Left kidney (tissue), 2 donors: ENCODE data around the gene LHFPL5. TPM values are rescaled to one million over a fixed set of nuclear protein-coding genes. Genes with fewer than 3 reads are reported as not detected.

ENCODE experiments used
- DNase-seq: peaks from one replicate; pipeline ENCODE4 v3.0.0-alpha.2; 2013
- polyA plus RNA-seq: library from polyadenylated mRNA; unstranded; fragments of 120-200 nt; gene quantifications from one replicate; pipeline ENCODE4 v1.2.1, GENCODE V29; 2013; ENCODE audit not compliant: insufficient read length

Gene LHFPL5
- polyA plus RNA-seq, 1 donor = not detected

DNA sequence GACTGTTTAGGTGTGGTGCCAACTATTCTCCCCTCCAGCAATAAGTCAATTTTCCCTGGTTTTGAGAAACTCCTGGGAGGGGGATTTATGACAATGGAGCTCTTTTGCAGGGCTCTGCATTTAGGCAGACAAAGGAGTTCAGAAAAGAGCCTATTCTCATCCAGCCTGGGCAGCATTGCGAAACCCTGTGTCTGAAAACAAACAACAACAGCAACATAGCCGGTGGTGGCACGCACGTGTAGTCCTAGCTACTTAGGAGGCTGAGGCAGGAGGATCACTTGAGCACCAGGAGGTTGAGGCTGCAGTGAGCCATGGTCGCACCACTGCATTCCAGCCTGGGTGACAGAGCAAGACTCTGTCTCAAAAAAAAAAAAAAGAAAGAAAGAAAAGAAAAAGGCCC is 14.5 kb upstream of the LHFPL5 start:
- no peak for DNase-seq

DNA sequence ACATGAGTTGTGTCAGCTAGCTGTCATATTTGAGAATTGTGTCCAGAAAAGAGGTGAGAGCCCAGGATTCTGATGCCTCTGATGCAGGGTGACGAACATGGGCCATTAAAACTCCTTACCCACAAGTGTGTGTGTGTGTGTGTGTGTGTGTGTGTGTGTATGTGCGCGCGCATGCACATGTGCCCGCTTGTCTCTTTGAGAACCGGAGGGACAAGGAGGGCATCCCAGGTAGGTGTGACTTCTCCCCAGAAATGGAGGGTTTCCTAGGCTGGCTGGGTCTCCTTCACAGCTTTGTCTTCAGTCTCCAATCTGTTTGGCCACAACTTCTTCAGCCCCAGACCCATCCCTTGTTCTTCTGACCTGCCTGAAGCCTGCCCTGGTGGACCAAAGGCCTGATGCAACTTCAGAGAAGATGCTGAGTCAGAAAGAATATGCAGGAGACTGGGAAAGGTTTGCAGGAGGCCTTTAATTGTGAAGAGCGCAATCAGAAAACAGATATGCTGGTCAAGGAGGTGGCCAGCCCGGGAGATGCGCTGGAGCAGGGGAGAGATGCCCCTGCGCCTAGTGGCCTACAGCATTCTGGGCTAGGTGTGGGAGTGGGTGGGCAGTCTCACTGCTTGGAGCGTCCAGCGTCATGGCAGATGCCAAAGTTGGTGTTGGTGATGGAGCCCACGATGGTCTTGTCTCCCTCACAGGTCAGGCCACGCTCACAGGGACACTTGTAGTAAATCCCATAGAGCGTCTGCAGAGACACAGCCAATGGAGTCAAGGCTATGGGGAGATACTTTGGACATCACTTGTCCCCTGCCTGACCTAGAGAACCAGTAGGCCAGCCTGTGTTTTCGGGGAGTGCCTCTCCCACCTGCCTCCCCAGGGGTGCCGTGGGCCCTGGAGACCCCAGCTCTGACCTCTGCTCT is 10.4 kb upstream of the LHFPL5 start:
- no peak for DNase-seq

DNA sequence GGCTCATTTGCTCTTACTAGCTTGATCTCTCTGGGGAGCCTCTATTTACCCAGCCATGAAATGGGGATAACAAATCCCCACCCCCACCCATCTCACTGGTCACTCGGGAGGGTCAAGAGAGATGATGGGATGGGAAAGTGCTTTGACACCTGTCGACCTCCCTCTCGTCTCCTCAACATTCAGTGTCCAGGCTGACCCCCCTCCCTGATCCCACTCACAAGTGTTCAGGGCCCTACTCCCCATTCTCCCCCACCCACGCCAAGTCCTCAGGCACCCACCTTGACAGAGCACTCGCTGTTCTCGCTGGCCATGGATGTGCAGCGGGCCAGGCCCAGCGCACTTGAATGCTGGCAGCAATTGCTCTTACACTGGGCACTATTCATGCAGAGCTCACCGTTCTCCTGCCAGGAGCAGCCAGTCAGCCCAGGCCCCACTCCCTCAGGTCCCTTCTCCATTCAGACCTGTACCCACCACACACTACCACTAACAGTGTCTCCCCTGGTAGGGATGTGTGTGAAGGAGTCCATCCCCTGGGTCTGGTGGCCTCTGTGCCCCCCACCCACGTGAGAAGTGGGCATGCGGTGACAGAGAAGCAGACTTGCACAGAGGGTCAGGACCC is 9.6 kb upstream of the LHFPL5 start:
- DNase-seq = no peak

DNA sequence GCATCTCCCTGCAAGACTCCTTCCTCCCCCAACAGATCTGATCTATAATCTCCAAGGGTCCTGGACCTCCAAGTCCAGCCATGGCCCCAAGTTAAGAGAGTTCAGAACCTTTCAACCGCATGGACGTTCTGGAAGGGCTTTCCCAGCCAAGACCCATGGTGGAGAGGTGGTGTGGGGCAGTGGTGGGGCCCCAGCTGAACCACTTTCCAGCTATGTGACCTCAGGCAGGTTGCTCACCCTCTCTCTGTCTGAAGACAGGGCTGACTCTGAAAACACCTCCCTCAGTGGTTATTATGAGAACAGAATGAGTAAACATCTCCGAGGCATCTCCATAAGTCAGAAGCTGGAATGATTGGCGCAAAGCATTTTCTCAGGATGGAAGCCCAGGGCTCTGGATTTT is 8.9 kb upstream of the LHFPL5 start:
- DNase-seq = no peak

DNA sequence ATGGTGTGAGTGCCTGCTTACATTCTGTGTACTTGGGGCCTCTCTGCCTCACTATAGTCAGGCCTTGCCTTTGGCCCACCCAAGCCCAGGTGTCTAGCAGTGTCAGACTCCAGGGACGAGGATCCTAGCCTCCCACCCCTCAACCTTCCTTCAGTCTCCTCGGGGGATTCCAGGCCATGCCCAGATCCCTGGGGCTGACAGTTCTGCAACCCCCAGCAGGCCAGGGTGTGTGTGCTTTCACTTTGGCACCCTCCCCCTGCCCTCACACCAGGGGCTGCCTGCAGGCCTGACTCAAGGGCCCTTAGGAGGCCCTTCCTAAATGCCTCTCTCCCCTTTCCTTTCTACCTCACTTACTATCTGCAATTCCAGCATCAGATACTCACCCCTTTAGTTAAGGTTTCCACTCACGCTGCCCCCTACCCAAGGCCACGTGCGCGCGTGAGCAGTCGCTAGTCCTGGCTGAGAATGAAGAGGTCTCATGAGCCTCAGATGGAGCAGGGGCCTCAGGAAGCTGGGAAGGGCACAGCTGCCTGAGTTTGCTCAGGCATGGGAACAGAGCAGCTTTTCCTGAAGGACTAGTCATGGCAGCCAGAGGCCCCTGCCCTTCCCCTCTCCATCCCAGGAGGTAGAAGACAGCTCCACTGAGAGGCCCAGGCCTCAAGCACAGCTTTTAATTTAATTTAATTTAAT is 7.2 kb upstream of the LHFPL5 start:
- no peak for DNase-seq

DNA sequence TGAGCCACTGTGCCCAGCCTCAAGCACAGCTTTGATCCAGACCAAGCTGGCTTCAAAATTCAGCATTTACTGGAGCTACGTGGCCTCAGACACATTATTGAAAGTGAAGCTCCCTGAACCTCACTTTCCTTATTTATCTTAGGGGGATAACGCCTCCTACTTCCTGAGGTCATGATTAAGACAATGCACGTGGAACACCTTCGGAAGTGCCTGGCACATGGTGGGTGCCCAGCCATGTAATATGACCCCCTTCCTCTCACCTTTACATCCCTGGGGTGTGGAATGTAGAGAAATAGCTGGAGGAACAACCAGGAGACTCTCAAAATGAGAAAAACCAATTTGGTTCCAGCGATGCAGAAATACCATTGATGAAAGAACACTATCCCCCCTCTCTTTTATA is 6.4 kb upstream of the LHFPL5 start:
- DNase-seq = no peak

DNA sequence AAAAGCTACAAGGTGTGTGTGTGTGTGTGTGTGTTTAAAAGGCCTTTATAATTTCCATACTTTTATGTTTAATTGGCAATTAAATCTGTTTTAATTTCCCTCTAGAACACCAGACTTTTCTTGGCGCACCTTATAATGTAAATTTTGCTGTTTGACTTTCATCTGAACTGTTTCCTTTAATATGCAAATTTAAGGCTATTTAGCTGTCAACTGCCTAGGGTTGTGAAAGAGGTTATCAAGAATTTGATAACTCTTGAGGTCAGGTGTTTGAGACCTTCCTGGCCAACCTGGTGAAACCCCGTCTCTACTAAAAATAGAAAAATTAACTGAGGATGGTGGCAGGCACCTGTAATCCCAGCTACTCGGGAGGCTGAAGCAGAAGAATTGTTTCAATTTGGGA is 4.0 kb upstream of the LHFPL5 start:
- no peak for DNase-seq

DNA sequence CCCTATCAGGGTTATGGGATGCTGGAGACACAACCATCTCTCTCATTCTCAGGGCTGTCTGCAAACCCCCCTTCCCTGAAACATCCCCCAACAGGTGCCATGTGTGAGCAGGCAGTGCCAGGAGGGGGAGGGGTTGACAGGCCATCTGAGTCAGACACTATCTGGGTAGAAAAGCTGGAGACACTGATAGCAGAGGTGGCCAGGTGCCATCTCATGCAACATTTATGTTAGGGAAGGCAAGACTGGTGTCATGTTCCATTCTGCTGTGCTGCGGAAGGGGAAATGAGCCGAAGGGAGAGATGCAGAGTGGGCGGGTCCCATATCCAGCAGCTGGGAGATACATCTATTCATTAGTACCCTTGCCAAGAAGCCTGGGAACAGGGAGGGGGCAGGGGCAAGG is 3.5 kb downstream of the LHFPL5 start:
- no peak for DNase-seq

DNA sequence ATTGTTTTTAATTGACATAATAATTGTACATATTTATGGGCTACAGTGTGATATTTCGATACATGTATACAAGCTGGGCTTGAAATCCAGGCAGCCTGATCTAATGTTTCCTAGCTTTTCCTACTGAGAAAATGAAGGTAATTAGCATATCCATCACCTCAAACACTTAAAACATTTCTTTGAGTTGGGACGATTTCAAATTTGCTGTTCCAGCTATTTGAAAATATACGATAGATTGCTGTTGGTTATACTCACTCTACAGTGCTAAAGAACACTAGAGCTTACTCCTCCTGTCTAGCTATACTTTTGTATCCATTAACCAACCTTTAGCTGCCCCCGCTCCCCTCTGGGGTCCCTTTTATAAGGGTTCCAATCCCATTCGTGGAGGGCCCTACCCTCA is 4.7 kb downstream of the LHFPL5 start:
- no peak for DNase-seq

DNA sequence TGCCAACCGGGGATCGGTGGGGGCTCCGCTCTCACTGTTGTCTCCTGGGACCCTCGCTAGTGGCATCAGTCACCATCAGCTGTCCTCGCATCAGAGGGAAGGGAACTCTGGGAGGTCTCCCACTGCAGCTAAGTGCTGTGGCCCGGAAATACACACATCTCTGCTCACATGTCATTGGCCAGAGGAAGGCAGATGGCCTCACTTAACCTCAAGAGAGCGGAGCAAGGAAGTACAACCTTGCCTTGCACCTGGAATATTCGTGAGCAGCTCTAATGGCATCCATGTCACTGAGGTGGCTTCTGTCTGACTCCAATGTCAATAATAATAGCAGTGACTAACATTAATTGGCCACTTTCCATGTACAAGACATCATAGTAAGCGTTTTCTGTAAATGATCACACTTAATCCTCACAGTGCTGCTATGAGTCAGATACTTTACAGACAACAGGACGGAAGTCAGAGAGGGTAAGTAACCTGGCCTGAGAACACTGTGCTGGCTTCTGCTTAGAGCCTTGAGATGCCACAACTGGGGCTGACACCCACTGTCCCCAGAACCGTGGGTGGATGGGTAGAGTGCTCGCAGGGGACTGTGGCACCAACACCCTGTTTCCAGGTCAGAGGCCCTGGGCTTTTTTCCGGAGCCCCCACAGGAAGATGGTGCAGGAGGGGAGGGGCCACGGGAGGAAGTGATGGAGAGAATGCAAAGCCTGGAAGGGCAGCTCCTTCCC is 6.0 kb downstream of the LHFPL5 start:
- DNase-seq = no peak

DNA sequence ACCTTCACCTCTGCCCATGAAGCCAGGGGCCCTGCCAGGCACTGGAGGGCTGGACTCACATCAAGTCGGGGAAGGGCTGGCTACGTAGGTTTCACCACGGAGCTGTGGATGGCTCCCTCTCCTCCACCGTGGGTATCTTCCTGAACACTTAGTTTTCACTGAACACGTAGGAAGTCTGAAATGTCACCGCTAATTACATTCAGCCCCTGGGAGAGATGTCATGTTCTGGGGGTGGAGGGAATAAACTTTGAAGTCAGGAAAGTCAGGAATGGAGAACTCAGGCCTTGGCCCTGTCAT is 6.5 kb downstream of the LHFPL5 start:
- DNase-seq = no peak

DNA sequence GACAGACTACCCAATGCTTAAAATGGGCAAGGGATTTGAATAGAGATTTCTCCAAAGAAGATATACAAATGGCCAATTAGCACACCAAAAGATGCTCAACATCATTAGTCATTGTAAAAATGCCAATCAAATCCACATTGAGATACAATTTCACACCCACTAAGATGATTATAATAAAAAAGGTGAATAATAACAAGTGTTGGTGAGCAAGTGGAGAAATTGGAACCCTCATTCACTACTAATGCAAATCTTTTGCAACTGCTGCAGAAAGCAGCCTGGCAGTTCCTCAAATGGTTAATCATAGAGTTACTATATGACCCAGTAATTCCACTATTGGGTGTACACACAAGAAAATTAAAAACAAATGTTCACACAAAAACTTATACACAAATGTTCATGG is 12.4 kb downstream of the LHFPL5 start:
- no peak for DNase-seq

DNA sequence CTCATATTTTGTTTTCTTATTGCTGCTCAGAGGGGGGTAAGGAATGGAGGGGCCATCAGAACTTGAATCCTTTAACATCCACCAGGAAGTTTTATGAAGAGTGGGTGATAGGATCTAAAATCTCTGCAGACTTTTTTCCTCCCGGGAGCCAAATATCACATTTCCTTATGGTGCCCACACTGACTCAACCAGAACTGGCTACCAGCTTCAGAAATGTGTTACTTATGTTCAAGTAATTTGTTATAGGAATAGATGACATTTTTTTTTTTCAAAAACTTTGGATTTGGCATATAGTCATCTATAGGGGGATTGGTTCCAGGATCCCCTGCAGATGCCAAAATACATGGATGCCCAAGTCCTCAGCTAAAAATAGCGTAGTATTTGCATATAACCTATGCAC is 18.4 kb downstream of the LHFPL5 start:
- DNase-seq = no peak

DNA sequence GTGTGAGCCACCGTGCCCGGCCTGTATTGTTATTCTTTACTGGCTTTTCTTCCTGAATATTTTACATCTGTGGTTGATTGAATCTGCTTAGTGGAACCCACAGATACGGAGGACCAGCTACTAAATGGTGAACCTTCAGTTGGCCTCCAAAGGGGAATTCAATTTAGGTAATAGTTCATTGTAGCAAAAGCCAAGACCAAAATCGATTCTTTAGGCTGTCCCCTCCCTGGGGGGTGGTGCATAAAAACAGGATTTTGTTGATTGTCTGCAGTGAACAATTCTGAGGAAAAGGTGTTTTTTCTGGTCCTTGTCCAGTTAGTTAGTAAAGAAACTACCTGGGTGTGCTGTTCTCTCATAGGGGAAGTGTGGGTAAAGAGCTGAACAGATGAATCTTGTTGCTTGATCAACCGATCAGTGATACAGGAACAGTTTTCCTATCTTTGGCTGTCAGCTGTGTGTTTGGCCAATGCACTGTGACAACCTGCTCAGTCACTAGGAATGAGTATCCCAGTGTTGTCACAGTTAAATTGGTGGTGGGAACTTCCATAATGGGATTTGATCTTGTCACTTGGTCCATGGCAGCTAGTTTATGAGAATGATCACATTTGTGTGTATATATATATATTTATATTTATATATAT is 19.5 kb downstream of the LHFPL5 start:
- DNase-seq = no peak

DNA sequence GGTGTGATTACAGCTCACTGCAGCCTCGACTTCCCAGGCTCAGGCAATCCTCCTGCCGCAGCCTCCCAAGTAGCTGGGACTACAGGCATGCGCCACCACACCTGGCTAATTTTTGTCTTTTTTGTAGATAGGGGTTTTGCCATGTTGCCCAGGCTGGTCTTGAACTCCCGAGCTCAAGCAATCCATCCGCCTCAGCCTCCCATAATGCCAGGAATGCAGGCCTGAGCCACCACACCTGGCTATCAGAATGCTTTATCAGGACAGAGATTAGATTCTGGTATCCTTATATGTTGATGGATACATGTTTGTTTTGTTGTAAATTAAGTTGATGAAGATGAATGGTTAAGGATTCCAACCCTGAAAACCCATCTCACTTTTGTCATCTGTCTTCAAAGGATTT is 24.2 kb downstream of the LHFPL5 start:
- no peak for DNase-seq

DNA sequence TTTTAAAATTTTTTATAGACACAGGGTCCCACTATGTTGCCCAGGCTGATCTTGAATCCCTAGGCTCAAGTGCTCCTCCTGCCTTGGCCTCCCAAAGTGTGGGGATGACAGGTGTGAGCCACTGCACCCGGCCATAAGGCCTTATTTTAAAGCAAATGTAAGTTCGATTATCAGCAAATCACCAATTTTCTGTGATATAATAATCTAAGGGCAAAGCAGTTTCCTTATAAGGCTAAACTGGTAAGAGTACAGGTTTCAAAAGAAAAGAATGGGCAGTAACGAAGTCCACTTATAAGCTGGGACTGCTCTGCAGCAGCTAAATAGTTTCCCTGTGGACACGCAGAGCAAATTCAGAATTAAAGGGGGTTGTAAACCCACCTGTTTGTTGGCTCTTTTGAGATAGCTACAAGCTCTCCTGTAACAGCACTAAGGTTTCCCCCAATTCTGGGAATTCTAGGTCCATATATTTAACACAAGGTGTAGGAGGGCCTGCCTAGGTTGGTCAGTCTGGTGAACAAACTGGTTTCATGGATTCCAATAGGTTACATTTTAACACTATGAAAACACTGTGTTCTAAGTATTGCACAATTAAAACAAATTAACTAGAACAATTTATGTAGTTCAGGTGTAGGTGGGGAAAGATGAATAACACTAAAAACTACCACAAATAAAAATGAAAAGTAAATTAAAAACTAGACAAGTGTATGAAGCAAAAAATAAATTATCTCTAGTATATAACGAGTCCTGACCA is 26.3 kb downstream of the LHFPL5 start:
- DNase-seq = no peak

DNA sequence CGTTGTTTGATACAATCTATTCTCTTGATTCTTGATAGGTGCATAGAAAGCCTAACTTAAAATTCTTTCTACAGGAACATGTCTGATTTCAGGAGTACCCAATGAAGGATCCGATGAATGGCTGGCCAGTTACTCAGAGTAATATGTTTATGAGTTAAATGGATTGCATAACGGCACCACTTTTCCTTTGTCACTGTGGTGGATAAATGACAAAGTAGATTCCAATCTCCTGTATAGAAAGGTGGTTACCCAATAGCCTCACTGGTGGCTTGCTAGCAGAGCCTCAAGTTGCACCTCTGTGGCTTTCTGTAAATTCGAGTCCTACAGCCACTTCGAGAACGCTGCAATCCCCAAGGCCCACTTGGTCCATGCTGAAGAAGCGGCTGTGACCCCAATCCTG is 28.4 kb downstream of the LHFPL5 start:
- no peak for DNase-seq

DNA sequence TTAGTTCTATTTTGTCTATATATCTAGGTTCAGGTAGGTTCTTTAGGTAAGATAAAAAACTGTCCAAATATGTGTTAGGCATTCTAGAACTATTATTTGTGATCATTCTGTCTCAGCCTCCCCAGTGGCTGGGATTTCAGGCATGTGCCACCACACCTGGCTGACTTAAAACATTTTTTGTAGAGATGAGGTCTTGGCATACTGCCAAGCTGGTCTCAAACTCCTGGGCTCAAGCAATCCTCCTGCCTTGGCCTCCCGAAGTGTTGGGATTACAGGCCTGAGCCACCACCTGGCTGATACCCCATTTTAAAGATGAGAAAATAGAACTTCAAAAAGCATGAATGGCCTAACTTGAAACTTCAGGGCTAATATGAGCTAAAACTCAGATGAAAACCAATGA is 33.9 kb downstream of the LHFPL5 start:
- no peak for DNase-seq

DNA sequence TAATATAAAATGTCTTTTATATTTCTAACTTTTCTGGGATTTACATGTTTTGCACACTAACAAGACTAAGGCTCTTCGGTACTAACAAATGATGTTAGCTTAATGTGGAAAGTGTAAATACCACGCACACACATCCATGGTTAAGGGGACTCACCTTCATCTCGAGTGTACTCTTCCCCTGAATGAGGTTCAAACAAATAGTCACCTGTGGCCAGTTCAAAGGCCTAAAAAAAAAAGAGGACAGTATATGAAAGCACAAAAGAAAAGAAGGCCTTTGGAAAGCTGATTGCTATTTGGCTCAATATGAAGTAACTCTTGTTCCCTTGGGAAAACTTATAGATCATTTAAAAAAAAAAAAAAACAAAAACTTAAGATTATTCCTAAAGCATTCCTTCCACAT is 37.2 kb downstream of the LHFPL5 start:
- DNase-seq = no peak

DNA sequence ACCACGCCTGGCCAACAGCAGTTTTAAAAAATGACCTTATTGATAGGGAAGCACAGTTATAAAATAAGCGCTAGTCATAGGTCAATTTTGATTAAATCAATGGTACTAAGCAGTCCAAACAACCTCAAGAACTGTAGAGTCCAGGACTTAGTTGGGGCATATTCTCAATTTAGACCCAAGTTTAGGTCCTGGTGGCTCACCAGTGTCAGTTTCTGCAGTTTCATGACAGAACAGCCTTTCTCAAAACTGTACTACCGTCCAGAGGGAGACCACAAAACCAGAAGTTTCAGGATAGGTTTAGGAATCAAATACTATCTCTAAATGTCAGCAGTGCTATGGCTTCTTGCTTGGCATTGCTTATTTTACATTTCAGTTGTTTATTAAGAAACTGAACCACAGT is 39.1 kb downstream of the LHFPL5 start:
- no peak for DNase-seq

DNA sequence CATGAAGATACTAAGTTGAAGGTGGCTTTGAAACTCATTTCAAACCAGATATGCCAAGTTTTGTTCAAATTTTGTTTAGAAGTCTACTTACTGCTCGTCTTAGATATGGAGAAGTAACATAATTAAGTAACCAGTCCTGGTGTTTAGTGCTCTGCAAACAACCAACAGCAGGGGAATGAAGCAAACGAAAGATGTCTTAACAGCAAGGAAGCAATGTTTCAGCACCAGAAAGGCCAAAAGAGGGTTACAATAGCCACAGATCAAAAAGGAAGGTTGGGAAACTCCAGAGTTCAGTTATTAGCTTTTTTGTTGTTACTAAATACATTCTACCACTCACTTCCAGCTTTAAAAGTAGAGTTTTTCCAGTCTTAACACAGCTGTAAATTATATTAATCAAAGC is 45.1 kb downstream of the LHFPL5 start:
- no peak for DNase-seq

DNA sequence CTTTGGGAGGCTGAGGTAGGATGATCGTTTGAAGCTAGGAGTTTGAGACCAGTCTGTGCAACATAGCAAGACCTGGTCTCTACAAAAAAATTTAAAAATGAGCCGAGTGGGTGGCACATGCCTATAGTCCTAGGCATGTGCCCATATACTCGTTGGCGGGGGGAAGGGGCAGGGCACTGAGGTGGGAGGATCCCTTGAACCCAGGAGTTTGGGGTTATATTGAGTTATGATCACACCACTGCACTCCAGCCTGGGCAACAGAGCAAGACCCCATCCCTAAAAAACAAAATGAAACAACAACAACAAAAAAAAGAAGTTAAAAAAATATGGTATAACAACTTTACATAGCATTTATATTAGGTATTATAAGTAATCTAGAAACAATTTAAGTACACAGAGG is 47.8 kb downstream of the LHFPL5 start:
- DNase-seq = no peak
